Bone marrow (tissue), 2 donors: ENCODE measurements around the gene ECE1.
"Not testable (repeated sequence)": the region's sequence is repeated elsewhere in the genome, so short reads cannot be mapped to it uniquely, and the experiment has no call there.

Experiments
- DNase-seq, 2 donors: peaks; one replicate each; lab custom pipeline; 2025; lab: John Stamatoyannopoulos, UW

The ECE1 gene

DNA sequence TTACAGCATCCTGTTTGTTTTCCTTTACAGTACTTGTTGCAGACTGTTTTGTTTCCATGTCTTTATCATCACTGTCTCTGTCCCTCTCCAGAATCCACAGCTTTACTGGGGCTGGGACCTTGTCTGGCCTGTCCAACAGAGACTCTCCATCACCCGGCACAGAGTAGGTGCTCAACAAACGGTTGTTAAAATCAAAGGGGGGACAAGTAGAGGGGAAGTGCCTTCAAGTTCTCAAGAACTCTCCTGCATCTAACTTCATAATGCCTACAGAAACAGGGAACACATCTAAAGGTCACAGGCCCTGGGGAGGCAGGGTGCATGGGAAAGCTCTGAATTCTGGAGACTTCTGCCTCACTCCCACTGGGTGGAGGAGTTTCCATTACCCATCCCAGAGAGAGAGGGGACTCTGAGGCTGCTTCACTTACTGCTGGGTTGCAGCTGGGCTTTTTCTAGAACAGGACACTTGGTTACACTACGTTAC is 2.3 kb upstream of the ECE1 start:
- DNase-seq = no peak

DNA sequence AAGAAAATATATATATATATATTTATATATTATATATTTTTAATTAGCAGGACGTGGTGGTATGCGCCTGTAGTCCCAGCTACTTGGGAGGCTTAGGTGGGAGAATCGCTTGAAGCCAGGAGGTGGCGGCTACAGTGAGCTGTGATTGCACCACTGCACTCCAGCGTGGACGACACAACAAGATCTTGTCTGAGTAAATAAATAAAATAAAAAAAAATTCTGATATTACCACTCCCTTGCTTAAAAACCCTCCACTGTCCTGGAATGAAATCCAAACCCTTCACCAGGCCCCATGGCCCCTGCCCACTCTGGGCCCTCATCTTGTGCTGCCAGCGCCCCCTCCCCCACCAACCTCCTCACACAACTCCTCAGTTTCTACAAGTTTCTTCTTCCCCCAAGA is 1.7 kb upstream of the ECE1 start:
- DNase-seq = no peak

DNA sequence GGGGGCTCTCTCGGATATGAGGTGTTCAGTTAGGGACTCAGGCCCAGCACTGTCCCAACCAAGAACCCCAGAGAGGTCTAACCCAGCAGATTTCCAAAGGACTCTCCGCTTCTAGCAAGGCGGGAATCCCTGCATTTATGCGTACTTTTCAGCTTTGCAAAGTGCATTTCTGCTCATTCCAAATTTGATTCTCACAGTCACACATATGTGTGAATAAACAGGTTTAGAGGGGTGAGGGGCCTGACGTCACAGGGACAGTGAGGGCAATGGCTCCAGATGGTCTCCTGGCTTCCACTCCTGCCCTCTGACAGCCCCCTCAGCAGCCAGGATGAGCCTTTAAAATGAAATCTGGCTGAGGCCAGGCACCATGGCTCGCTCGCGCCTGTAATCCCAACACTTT is 921 bp upstream of the ECE1 start:
- DNase-seq = no peak

DNA sequence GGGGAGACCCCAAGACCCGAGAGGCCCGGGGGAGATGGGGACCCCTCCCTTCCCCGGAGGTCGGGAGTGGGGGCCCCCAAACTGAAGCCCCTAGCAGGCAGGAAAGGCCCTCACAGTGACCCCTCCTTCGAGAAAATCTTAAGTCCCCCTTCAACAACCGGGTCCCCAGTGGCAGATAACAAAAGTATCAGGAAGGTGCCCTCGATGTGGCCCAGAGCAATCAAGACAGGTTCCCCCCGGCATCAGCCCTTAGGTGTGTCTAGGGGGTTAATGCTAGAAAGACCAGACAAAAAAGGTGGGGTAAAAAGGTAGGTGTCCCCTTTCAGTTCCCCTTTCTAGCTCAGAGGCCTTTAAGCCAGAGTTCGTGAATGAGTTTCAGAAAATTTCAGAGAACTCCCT is 282 bp upstream of the ECE1 start:
- peak in 1 of 2 donors; percentile 53 for DNase-seq

DNA sequence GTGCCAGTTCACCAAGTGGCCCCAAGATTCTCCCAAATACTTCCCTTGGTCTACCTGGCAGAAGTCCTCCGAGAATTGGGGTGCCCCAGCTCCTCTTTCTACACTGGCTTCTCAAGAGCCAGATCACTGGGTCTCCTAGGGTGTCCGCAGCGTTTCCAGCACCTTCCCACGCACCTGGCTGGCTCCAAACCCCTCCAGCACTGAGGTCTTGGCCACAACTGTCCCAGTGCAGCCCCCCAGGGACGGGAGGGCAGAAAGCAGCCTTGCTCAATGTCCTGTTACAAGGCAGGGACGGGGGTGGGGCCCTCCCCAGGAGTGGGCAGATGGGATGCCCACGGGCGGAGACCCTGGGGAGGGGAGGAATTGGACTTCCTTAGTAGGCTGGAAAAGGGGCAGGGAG is 1.1 kb downstream of the ECE1 start:
- no peak for DNase-seq

DNA sequence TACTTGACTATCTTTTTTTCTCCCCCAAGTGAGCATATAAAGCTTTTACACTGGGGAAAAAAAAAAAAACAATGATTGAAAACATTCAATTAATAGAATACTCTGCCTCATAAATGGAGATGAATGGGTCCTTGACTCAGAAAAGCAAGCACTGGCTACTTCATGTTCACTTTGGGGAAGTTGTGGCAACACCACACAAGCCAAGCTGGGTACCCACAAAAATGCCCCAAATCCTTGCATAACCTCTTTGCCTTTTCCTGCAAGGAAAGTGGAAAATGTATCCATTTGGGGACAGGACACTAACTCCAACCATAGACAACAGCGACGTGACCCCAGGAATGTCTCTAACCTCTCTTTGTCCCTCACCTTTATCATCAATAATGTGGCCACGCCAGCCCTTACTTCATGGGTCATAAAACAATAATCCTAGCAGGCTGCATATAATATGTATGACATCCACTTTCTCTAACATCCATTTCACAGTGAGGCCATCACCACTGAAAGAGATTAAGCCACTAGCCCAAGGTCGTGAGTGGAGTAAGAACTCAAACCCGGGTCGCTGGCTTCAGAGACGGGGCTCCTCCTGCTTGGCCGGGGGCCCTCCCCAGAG is 2.3 kb downstream of the ECE1 start:
- no peak for DNase-seq

DNA sequence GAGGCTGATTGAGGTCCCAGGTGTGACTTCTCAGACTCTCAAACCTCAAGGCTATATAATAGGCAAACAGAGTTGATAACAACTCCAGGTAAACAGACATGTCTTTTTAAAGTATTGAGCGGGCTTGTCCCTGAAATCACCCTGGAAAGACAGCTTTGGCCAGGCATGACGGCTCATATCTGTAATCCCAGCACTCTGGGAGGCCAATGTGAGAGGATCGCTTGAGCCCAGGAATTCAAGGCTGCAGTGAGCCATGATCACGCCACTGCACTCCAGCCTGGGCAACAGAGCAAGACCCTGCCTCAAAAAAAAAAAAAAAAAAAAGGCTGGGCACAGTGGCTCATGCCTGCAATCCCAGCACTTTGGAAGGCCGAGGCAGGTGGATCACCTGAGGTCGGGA is 4.9 kb downstream of the ECE1 start:
- not testable (repeated sequence) for DNase-seq

DNA sequence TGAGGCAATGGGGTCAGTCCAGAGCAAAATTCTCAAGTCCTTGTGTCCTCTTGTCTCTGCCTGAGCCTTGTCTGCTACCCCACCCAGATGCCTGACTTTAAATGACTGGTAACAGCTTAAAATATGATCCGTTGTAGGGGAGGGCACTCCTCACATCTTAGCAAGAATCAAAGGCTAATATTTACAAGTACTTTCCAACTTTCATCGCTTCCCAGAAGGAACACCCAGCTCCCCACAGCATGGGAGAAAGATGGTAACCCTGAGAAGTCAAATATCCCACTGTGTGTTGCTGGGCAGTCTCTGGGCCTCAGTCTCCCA is 5.2 kb downstream of the ECE1 start:
- peak in 1 of 2 donors; percentile 18 for DNase-seq

DNA sequence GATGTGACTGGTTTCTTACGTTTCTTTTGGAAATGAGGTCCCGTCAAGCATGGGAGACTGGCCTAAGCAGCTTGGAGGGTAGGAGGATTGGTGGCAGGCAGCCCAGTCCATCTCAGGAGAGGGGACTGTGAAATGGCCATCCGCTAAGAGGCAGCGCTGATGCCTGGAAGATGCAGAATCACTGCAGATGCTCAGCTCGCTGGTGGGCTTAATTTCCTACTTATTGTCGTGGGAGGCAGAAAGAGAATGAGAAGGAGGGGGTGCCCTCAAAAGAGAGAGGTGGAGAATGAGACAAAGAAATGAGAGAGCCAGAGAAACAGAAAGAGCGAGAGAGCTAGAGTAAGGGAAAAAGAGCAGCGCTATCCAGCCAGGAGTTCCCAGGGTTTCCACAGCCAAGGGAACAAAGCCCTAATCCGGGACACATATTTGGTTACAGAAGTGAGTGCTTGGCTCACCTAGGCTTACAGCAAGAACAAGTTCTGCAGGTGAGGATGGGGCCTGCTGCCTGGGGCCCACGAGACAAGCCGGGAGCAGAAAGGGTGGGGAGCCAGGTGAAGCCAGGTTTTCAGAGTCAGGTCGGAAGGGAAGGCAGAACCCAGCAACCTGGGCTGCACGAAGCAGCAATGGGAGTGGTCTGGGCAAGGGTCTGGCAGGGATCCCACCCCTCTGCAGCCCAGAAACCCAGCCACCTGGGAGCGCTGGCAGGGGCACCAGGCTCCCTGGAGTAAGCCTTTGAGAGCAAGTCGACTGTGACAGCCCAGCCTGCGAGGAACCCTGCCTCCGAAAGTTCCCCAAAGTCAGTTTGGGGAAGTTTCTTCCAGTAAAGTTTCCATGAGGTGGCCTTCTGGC is 5.8 kb downstream of the ECE1 start:
- no peak for DNase-seq

DNA sequence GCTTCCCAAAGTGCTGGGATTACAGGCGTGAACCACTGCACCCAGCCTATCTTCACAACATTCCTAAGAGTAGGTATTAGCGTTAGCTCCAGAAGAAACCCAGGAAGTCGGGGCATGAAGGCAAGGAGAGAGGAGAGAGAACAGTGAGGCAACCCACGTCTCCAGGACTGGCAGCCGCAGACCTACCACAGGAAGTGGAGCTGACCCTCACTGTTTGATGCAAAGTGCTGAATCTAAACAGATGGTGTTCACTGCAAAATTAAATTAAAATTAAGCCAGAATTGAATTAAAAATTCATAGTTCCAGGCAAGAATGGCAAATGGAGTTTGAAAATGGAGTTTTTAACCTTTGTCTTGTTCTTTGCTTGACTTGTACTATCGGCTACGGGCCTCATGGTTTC is 6.7 kb downstream of the ECE1 start:
- no peak for DNase-seq

DNA sequence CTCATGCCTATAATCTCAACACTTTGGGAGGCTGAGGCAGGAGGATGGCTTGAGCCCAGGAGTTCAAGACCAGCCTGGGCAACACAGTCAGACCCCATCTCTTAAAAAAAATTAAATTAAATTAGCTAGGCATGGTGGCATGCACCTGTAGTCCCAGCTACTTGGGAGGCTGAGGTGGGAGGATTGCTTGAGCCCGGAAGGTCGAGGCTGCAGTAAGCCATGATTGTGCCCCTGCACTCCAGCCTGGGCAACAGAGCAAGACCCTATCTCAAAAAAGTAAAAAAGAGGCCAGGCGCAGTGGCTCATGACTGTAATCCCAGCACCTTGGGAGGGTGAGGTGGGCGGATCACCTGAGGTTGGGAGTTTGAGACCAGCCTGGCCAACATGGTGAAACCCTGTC is 8.2 kb downstream of the ECE1 start:
- not testable (repeated sequence) for DNase-seq

DNA sequence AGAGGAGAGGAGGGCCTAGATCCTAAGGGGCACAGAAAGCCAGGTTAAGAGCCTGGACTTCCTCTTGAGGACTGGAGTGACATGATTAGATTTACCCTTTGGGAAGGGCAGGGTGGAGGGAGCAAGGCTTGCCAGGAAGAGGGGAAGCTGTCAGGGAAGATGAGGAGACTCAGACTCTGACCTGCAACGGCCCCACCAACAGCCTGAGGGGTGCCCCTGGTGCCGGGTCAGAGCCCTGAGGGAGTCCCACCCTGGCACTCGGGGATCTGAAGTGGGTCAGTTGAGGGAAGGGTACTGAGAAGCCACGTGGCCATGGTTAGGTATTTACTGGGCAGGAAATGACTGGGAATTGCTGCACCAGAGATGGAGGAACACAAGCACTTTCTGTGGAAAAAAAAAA is 9.8 kb downstream of the ECE1 start:
- DNase-seq = no peak

DNA sequence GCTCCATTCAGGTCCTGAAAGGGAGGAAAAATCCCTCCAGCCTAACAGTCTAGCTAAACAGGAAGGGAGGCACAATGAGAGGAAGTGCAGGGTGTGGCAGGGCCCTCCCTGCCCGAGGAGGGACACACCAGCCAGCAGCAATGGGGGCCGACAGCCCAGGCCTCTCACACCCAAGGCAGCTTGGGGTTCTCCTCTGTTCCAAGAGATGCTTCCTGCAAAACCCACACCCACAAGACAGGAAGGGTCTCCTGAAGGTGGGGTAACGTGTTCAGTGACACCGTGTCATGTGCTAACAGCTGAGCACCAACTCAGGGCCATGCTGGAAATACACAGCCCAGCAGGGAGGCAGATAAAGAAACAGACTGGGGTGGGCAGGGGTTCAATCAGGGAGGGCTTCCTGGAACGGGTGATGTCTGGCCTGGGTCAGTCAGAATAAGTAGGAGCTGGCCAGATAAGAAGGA is 10.2 kb downstream of the ECE1 start:
- no peak for DNase-seq

DNA sequence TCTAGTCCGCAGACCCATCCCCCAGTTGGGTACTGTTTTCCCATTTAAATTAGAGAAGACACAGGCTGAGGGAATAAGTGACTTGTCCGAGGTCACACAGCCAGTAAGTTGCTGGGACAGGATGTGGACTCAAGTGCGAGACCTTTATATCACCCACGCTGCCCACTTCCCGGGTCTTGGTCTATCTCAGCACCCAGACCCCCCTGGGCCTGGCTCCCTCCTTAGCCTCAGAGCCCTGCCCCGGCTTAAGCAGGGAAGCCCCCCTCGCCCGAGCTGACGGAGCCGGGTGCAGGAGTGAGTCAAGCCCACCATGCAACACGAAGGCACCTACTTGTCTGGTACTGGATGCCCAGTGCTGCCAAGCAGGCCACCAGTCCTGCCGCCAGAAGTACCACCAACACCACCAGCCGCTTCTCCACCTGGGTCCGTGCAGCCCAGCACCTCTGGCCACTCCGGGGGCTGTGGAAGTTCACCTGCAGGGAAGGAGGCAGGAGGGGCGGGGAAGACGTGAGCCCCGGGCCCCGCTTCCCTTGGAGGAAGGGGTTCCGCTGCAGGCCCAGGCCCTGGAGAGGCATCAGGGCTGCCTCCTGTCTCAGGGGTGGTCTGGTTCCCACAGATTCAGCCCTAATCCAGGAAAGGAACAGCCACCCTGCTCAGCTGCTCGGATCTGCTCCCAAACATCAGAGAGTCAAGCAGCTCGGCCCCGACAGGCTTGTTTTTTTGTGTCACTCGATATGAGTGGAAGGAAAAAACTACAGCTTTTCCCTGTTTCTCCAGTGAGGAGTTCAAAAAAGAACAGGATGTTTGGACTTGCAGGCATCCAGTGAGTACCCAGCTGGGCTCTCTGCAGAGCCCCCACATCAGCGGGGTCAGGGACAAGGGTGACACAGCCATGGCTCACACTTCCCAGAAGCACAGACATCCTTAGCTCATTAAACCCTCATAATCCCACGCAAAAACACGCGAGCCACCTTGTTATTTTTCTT is 11.1 kb downstream of the ECE1 start:
- DNase-seq = no peak

DNA sequence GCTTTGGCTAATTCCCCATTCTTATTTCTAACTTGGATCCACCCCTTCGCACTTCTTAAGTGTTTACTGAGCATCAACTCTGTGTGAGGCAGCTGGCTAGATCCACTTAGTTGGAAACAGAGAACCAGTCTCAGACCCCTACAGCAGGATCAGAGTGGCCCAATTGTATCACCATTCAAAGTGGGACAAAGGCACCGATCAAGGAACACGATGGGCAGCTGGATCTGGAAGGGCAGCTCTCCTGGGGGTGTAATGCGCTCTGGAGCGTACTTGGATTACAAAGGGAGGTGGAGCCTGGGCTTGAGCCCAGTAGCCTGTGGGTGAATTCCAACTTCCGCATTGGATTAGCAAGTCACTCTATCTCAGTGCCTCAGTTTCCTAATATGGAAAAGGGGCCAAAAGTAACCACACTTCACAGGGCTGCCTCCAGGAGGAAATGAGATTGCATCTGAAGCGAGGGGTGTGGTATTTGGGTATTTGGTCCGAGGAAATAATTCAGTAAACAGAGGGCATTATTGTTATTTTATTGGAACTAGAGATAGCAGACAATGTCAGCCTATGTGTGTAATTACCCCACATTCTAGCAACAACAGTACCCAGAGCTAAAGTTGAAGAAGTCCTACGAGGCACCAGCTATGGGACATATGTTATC is 11.9 kb downstream of the ECE1 start:
- DNase-seq = no peak

DNA sequence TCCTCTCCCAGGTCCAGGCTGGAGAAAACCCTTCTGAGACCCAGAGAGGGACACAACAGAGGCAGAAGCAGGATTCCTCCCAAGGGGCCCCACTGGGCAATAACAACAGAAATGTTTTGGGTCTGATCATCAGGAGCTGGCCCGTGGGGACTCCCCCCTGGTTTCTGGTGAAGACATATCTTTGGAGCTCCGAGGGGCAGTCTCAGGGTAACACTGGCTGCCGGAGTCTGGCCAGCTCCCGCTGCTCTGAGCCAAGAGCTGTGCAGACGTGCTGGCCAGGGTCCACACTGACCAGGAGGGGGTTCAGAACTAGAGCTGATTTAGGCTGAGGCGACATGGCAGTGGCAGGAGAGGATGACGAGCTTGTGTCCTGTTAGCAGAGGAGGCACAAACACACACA is 13.1 kb downstream of the ECE1 start:
- DNase-seq = no peak

DNA sequence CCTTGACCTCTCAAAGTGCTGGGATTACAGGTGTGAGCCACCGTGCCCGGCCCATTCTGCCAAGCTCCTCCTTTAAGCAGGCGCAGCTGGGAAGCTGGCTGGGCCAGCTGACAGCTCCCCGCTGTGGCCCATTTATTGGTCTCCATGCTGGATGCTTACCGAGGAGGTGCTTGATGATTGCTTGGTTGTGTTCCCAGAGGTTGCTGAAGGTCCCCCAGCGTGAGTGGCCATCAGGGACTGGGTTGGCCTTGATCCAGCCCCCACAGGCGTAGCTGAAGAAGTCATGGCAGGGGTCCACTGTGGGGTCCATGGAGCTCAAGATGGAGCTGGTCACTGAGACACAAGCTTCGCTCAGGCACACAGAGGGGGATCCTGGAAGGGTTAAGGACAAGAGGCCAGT is 17.7 kb downstream of the ECE1 start:
- DNase-seq = no peak

DNA sequence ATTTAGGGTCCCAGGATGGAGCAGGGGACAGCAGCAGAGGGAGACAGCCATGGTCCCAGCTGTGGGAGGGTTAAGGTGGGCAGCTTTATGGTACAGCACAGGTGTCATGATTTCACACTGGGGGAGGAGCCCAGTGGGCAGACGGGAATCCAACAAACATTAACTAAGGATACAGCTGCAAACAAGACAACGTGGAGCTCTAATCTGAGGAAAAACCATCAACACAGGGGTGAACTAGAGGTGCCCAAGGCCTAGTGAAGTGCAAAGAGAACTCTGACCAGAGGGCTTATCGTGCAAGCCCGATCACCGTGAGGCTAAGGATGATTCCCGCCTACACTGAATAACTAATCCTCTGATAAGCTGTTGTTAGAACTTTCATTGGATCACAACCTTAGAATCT is 18.7 kb downstream of the ECE1 start:
- DNase-seq = no peak

DNA sequence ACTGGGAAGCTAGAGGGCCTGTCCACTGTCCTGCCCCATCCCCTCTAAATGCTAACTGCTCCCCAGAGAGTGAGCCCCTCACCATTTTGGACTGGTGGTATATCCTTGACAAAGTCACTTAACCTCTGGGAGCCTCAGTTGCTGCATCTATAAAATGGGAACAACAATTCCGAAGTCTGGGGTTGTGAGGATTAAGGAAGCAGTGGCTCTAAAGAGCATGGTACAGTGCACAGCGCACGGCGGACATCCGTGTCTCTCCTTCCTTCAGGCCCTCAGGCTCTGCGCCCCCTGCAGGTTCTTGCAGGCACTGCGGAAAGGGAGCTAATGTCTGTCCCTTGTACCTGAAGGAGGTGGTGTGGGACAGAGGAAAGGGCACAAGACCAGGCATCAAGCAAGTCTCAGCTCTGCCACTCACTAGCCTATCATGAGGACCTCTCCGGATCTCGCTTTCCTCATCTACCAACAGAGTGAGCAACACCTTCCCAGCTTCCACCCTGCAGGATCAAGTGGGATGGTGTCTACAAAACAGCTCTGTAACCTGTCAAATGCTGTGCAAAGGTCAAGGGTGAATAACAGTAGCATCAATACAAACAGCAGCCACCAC is 20.1 kb downstream of the ECE1 start:
- peak in 1 of 2 donors; percentile 23 for DNase-seq

DNA sequence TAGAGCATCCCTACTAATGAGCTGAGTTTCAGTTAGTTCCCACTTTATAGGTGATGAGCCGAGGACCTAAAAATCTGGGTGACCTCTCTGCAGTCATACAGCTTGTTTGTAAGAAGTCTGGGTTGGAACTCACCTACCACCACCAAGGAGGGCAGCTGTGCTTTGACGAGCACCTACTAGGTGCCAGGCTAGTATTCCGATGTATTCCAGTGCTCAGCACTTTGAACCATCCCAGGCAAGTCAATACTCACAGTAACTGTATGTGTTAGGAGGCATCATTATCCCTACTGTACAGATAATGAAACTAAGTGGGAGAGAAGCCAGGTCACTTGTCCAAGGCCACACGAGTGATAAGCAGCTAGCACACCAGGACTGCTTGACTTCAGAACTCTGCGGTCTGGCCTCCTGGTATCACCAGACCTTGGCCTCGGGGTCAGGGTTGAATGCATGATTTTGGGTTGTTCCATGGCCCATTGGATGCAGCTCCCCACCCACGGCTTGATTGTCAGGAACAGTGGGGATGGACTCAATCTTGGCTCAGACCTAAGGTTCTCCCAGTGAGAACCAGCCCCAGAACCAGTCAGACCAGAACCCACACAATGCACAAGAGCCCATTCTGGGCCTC is 20.7 kb downstream of the ECE1 start:
- DNase-seq = no peak
